Lung microvascular endothelial cell (primary cell): Measurements from ENCODE around the gene OSBPL9. TPM values are rescaled to one million over a fixed set of nuclear protein-coding genes. Genes with fewer than 3 reads are reported as not detected.
"Not testable (repeated sequence)": the region's sequence is repeated elsewhere in the genome, so short reads cannot be mapped to it uniquely, and the experiment has no call there.

Experiments used
- DNase-seq, 2 donors: peaks; one replicate each; pipeline versions ENCODE4 v3.0.0 to v3.0.0-alpha.2; 2010; ENCODE audit warnings: low read depth in 2 of 2
- total RNA-seq: library from RNA; depleted of rRNA; stranded (reverse); fragments of >200 nt; gene quantifications from 2 replicates; pipeline ENCODE4 v1.2.1, GENCODE V29; 2014

Gene OSBPL9
- total RNA-seq, 1 donor from 2014 or later: 79.0 TPM

DNA sequence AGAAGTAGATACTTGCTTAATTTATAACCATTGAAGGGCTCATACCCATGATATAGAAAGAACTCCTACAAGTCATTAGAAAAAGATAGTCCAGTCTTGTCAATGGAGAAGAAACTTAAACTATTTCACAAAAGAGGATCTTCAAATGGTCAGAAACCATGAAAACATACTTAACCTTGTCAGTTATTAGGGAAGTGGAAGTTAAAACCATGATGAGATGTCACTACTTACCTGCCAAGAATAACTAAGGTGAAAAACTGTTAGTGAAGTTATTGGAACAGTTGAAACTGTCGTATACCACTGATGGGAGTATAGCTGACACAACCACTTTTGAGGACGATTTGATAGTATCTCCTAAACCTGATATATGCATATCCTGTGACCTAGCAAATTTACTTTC lies 46.8 kb downstream of the OSBPL9 start:
- no peak for DNase-seq

GRCh38 chr1:51664421-51665240 lies 47.7 kb downstream of the OSBPL9 start:
- DNase-seq: no peak

GRCh38 chr1:51666478-51666877 lies 49.6 kb downstream of the OSBPL9 start:
- no peak for DNase-seq

DNA sequence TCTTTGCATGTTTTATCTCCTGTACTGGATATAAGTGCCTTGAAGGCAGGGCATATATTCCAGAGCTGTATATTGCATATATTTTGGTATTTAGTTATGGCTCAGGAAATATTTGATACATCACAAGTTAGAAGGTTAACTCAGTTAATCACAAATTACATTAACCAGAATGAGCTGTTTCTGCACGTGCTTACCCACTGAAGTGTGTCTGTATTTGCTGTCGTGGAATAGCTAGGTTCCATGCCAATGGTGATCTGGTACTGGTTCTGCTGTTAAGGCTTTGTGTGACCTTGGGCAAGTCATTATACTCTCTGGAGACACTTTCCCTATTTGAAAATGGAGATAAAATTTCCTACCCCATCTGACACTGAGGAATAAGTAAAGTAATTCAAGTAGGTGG lies 50.7 kb downstream of the OSBPL9 start:
- DNase-seq: no peak

GRCh38 chr1:51669272-51669671 lies 52.4 kb downstream of the OSBPL9 start:
- DNase-seq: no peak

GRCh38 chr1:51669816-51670215 lies 52.9 kb downstream of the OSBPL9 start:
- DNase-seq: no peak

DNA sequence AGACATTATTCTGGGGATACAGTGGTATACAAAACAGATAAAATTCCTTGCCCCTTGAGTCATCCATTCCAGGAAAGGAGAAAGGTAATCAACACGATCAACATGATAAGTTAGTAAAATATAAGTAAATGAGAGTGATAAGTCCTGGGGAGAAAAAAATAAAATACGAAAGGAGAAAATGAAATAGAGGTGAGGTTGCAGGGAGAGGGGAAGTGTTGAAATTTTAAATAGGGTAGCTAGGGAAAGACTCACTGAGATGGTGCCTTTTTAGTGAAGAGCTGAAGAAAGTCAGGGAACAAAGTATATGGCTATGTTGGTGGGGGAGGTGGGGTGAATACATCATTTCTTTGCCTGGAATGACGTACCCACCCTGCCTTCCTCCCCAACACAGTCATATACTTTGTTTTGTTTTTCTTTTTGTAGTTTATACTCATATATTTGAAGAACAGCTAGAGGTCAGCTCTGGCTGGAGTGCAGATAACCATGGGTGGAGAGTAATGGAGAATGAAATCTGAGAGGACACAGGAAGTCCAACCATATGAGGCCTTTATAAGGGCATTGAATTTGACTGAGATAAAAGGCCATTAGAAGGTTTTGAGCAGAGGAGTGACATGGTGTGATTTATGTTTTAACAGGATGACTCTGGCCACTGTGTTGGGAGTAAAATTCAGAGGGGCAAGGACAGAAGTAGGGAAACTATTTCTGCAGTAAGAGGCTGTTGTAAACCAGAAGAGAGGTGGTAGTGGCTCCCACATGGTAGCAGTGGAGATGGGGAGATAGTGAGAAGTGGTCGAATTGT lies 54.8 kb downstream of the OSBPL9 start:
- peak; percentile 69 to 88 for DNase-seq

GRCh38 chr1:51673279-51673678 lies 56.4 kb downstream of the OSBPL9 start:
- no peak for DNase-seq

DNA sequence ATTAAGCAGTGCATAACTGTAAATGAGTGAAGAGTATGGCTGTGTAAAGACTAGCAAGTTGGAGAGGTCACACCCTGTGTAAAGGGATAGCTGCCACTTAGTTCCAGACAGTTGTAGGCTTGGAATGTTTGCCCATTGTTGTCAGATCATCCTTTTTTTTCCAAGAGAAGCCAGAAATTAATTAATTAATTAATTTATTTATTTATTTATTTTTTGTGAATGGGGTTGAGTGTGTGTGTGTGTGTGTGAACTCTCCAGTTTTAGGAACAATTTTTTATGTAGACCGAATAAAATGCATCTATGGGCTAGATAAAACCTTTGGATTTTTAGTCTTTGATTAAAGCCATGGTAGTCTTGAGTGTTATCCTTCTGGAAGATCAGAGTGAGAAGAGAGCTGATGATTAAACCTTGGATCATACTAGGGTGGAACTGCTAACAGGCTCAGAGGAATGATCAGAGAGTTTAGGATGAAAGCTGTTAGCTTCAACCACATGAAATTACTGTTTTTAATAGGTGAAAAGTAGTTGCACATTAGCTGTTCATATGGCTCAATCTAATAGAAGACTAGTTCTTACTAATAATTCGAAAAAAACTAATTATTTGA lies 58.4 kb downstream of the OSBPL9 start:
- no peak for DNase-seq

DNA sequence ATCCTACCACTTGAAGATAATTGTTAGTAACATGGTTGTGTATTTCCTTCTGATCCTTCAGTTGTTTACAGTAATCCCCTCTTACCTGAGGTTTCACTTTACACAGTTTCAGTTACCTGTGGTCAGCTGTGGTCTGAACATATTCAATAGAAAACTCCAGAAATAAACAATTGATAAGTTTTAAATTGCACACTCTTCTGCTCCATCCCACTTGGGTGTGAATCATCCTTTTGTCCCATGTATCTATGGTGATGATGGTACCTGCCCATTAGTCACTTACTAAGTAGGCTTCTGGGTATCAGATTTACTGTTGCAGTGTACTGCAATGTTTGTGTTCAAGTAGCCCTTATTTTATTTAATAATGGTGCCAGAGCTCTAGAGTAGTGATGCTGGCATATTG lies 62.5 kb downstream of the OSBPL9 start:
- peak in 1 of 2 donors; percentile 34 for DNase-seq

DNA sequence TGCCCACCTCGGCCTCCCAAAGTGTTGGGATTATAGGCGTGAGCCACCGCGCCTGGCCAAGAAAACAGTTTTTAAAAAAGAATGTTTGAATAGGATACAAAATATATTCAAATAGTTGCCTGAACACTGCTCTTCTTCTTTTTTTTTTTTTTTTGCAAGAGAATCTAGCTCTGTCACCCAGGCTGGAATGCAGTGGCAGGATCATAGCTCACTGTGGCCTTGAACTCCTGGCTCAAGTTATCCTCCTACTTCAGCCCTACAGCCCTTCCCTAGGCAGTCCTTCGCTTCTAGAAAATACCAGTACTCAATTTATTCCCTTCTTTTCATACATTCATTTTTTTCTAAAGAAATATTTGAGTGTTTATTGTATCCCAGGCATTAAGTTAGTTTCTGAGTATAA lies 67.9 kb downstream of the OSBPL9 start:
- DNase-seq: no peak

GRCh38 chr1:51686450-51686849 lies 69.6 kb downstream of the OSBPL9 start:
- DNase-seq: no peak

- DNase-seq: no peak
Measured at GRCh38 chr1:51689075-51689440, 72.2 kb downstream of the OSBPL9 start.

- no peak for DNase-seq
Measured at GRCh38 chr1:51689643-51690042, 72.8 kb downstream of the OSBPL9 start.

GRCh38 chr1:51690285-51690961 lies 73.5 kb downstream of the OSBPL9 start:
- peak; percentile 37 to 79 for DNase-seq

DNA sequence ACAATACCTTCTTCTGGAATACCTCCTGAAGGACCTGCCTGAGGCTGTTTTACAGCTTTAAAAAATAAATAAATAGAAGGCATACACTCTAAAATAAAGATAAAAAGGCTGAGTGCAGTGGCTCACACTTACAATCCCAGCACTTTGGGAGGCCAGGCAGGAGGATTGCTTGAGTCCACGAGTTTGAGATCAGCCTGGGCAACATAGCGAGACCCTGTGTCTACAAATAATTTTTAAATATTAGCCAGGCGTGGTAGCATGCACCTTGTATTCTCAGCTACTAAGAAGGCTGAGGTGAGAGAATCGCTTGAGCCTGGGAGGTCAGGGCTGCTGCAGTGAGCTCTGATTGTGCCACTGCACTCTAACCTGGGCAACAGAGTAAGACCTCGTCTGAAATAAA lies 75.0 kb downstream of the OSBPL9 start:
- no peak for DNase-seq

GRCh38 chr1:51693419-51694155 lies 76.7 kb downstream of the OSBPL9 start:
- peak in 1 of 2 donors; percentile 14 for DNase-seq

GRCh38 chr1:51697166-51697565 lies 80.3 kb downstream of the OSBPL9 start:
- DNase-seq: no peak

DNA sequence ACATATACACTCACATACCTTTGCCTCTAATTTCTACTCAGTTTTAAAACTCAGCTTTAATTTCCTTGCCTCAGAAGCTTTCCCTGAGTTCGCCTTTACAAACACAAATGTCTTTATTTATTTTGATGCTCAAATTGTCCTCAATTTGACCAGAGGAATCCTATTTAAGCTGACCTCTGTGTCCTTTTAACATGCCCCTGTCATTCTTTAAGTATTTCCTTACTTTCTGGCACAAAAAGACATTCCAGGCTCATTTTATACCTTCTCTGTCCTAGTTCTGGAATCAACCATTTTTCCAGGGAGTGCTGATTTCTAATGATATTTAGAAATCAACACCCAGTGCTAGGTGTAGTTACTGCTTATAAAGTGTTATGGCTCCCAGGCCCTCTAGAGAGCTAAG lies 82.5 kb downstream of the OSBPL9 start:
- no peak for DNase-seq

GRCh38 chr1:51701782-51702181 lies 84.9 kb downstream of the OSBPL9 start:
- DNase-seq: not testable (repeated sequence)

GRCh38 chr1:51702220-51702619 lies 85.3 kb downstream of the OSBPL9 start:
- not testable (repeated sequence) for DNase-seq
